HG03469 (cell line): ENCODE results near the gene ACTN1.

Source experiments
- ATAC-seq: cut with Tn5 transposase; IDR thresholded peaks from one replicate; pipeline ENCODE4 v1.9.1; 2021; ENCODE audit warnings: mild to moderate bottlenecking, moderate library complexity, moderate number of reproducible peaks; ENCODE audit not compliant: unreplicated experiment

ACTN1 gene

DNA sequence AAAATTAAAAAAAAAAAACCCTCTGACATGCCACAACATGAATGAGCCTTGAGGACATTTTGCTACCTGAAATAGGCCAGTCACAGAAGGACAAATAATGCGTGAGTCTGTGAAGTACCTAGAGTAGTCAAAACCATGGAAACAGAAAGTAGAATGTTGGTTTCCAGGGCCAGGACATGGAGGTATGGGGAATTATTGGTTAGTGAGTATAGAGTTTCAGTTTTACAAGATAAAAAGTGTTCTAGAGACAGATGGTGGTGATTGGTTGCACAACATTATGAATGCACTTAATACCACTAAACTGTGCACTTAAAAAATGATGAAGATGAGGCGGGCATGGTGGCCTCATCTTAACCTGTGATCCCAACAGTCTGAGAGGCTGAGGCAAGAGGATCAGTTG lies 138.6 kb downstream of the ACTN1 start:
- ATAC-seq: no peak

DNA sequence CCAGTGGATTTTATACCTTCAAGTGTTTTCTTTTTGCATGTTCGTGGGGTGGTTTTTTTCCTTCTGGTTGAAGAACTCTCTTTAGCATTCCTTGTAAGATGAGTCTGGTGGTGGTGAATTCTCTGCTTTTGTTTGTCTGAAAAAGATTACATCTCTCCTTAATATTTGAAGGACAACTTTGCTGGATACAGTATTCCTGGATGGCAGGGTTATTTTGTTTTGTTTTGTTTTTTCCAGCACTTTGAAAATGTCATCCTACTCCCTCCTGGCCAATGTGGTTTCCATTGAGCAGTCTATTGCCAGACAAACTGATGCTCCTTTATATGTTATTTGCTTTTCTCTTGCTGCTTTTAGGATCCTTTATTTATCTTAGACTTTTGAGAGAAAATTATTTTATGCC lies 143.0 kb downstream of the ACTN1 start:
- ATAC-seq: no peak

DNA sequence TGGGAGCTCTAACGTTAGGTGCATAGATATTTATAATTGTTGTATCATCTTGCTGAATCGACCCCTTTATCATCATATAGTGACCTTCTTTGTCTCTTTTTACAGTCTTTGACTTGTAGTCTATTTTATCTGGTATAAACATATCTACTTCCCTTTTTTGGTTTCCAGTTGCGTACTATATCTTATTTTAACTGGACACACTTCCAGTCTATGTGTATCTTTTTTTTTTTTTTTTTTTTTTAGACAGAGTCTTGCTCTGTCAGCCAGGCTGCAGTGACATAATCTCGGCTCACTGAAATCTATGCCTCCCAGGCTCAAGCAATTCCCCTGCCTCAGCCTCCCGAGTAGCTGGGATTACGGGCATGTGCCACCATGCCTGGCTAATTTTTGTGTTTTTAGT lies 144.3 kb downstream of the ACTN1 start:
- ATAC-seq: no peak

DNA sequence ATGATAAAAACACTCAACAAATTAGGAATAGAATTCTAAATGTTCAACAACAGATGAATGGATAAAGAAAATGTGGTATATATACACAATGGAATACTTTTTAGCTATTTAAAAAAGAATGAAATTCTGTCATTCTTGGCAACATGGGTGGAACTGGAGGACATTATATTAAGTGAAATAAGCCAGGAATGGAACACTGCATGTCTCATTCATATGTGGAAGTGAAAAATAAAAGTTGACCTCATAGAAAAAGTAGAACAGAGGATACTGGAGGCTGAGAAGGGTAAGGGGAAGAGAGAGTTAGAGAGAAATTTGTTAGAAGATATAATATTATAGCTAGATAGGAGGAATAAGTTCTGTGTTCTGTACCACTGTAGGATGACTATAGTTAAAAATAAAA lies 150.4 kb downstream of the ACTN1 start:
- no peak for ATAC-seq

DNA sequence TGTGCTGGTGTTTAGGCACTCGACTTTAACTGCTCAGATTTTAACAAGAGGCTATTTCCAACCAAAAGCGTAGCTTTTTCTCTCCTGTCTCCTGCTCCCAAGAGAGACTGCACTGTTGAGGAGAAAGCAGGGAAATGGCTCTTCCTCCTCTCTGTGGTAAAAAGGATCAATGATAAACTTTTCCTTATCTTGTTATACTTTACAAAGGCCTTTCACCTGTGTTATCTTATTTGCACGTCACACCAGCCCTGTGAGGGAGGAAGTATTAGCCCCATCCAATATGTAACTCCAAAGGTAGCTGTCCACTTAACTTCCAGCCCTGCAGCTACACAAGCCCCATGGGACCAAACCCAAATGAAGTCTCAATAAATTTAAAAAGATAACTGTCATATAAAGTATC lies 153.4 kb downstream of the ACTN1 start:
- no peak for ATAC-seq

DNA sequence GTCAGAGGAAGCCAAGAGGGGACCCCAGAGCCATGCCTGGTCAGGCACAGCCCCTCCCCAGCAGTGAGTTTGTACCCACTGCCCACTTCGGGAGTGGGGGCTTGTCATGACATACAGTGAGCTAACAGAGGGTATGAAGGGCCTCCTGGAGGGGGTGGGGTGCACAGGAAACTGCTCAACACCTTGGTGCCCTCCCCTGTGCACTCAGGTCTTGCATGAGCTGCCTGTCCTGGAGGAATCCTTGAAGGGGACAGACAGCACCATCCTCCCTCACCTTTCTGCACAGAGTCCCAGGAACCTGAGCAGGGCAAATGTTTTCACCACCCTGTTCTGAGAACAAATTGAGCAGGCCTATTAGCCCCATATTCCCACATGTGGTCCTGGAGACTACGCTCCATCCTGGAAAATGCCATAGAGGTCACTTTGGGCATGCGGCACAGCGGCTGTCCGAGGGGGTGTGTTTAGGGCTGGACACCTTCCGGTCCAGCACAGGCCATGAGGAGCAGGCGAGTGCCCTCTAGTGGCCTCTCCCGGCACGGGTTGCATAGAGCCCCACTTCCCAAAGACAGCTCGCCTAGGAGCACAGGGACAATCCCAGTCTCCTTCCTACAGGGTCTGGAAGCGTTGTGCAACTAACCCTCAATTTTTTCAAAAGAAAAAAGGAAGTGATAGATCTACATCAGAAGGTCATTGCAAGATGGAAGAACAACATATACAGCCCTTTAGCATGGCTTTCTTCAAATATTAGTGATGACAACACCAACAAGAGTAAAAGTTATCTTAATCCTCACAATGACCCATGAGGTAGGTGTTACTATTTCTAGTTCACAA lies 154.4 kb downstream of the ACTN1 start:
- ATAC-seq: no peak

DNA sequence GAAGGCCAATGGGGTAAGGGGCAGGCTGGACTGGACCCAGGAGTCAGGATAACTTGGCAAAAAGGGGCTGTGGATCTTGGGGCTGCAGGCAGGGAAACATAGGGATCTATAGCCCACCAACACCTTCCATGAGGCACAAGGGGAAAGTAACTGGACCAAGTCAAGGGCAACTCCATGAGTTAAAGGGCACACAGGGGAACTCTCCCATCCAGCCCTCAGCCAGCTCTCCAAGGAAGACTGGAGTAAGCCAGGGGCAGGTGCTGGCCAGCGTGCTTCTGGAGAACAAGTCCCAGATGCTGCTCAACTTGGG lies 154.9 kb downstream of the ACTN1 start:
- ATAC-seq: no peak
